Colonic mucosa (tissue), 4 donors: Measurements from ENCODE around the gene ATP1A2. TPM values are rescaled to one million over a fixed set of nuclear protein-coding genes. Genes with fewer than 3 reads are reported as not detected.
A peak's percentile ranks its signal among the peaks of the same experiment; 100 is the strongest.

Experiments
- DNase-seq: peaks from one replicate; pipeline ENCODE4 v3.0.0-alpha.2; 2020
- H3K27ac ChIP-seq: fragments of 200-600 bp; one replicate; pipeline ENCODE4 v1.8.0; 2021
- H3K27me3 ChIP-seq: fragments of 200-600 bp; one replicate; pipeline ENCODE4 v1.8.0; 2021
- H3K36me3 ChIP-seq: fragments of 200-600 bp; one replicate; pipeline ENCODE4 v1.8.0; 2021
- H3K4me1 ChIP-seq: fragments of 200-600 bp; one replicate; pipeline ENCODE4 v1.8.0; 2021; ENCODE audit warnings: mild to moderate bottlenecking
- H3K4me3 ChIP-seq: fragments of 200-600 bp; one replicate; pipeline ENCODE4 v1.8.0; 2021
- H3K9ac ChIP-seq, 2 donors: one replicate each; pipeline ENCODE4 v1.7.0; 2013; ENCODE audit warnings: control low read depth in 2 of 2, low read depth in 2 of 2, low read length in 2 of 2
- H3K9me3 ChIP-seq: fragments of 200-600 bp; one replicate; pipeline ENCODE4 v1.8.0; 2021
- intact Hi-C: fragments of 100-400 bp; cut with DNase I; formaldehyde crosslinking; loops from one replicate; pipeline ENCODE4 v1.14.1; 2022
- total RNA-seq, 2 donors: library from RNA; stranded (reverse); fragmentation: NEBNext Ultra II Directional in 1 of 2; extraction: Animal tissue kit (Norgen Biotek cat#: 25700) in 1 of 2; gene quantifications; one replicate each; pipeline ENCODE4 v1.2.1, GENCODE V29; 2021
- TF ChIP-seq, protein P1 (sequence below): fragments of 200-600 bp; IDR thresholded peaks from one replicate; pipeline ENCODE4 v1.8.0; 2022; ENCODE audit warnings: antibody characterized with exemption, mild to moderate bottlenecking
- donor health status: healthy.
- donor health status: DM: no; HTN: no; CAD: no.
- donor health status: DM: no; HTN: no; CAD: no.

Gene ATP1A2
- total RNA-seq, 2 donors from 2014 or later: 1.5 to 6.1 TPM

DNA sequence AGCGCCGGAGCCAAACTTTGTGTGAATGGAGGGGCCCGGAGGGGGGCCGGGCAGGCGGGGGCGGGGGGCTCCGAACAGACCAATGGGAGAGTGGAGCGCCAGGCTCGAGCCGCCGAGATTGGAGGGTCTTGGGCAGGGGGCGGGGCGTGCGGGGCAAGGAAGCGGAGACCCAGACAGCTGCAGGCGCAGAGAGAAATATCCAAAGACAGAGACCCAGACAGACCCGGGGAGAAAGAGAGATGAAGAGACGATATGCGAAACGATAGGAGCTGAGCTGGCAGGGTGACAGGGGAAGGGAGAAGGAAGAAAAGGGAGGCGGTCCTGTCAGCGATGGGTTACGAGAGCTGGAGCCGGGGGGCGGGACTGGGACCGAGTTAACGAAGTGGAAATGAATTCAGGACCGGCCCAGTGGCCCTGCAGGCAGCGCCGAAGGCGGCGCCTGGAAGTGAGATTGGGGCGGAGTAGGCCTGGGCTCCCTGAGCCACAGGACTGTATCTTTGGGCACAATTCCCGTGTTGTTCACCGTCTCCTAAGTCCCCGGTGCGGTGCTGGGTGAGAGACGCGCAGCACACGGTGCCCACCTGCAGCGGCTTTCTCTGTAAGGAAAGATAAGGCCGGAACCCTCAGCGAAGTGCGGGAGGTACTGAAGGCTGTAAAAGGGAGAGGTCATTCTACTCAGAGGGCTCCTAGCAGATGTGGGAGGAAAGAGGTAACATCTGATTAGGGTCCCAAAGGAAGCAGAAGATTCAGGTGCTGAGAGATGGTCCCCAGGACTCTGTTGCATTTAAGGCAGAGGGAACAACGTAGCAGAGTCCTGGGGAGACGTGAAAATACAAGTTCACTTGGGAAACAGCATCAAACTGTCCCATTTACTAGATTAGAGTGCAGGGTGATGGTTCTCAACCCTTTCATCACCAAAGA is 45.1 kb upstream of the ATP1A2 start:
- intact Hi-C loops: no loop called here
- peak overlapping the region; percentile 39 to 43 for H3K9ac ChIP-seq
- peak overlapping the region; percentile 44 for H3K4me3 ChIP-seq
- H3K27ac ChIP-seq: no peak overlapping the region
- DNase-seq: peak; percentile 69
- no peaks in the 10 kb centered on the region for H3K9me3 ChIP-seq
- no peaks in the 10 kb centered on the region for H3K4me1 ChIP-seq
- peaks cover 5% of the 10 kb centered on the region for H3K27me3 ChIP-seq
- no peaks in the 10 kb centered on the region for H3K36me3 ChIP-seq
- TF ChIP-seq, protein P1, sequence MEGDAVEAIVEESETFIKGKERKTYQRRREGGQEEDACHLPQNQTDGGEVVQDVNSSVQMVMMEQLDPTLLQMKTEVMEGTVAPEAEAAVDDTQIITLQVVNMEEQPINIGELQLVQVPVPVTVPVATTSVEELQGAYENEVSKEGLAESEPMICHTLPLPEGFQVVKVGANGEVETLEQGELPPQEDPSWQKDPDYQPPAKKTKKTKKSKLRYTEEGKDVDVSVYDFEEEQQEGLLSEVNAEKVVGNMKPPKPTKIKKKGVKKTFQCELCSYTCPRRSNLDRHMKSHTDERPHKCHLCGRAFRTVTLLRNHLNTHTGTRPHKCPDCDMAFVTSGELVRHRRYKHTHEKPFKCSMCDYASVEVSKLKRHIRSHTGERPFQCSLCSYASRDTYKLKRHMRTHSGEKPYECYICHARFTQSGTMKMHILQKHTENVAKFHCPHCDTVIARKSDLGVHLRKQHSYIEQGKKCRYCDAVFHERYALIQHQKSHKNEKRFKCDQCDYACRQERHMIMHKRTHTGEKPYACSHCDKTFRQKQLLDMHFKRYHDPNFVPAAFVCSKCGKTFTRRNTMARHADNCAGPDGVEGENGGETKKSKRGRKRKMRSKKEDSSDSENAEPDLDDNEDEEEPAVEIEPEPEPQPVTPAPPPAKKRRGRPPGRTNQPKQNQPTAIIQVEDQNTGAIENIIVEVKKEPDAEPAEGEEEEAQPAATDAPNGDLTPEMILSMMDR: no peak

DNA sequence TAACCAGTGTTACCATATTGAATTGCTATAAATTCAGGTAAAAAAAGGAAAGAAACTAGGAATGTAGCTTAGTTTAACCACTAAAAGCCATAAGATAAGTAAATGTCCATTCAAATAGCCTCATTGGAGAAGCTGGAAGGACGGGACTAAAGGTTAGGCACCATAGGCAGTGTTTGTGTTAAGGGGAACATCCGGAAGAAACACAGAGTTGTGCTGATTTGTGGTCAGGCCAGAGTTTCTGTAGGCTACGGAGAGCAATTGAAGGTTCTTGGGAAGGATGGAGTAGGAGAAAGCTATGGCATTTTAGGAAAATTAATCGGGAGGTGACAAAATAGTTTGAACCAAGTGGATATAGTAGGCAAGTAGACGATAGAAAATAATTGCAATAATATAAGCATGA is 44.3 kb upstream of the ATP1A2 start:
- no peak overlapping the region for H3K9ac ChIP-seq
- no peaks in the 10 kb centered on the region for H3K4me1 ChIP-seq

DNA sequence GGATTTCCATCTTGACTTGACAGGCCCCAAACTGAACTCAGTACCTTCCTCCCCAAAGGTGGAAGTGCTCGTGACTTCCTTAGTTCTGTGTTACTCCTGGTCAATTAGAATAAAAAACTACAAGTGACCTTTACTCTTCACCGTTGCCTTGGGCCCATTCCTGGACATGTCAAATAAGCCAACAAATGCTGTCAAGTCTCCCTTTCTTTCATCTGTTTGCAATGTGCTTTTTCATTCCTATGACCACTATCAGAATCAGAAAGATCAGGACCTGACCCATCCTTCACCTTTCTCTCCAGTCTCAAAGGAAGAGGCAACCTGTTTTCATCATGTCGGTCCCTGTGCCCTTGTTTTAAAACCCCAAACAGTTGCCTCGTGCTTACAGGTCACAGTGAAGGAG is 40.7 kb upstream of the ATP1A2 start:
- Histone ChIP-seq H3K4me3 (no peak overlapping the region), H3K9me3 (no peaks in the 10 kb centered on the region), H3K36me3 (no peaks in the 10 kb centered on the region), H3K27ac (no peak overlapping the region), H3K9ac (no peak overlapping the region), H3K4me1 (no peaks in the 10 kb centered on the region), H3K27me3 (peaks cover 1% of the 10 kb centered on the region)
- DNase-seq: no peak
- TF ChIP-seq, protein P1: no peak
- intact Hi-C loops: no loop called here

More for the DNA sequence above, 44.3 kb upstream of the ATP1A2 start:
- H3K9me3 ChIP-seq: no peaks in the 10 kb centered on the region
- no peak overlapping the region for H3K4me3 ChIP-seq
- H3K27ac ChIP-seq: no peak overlapping the region
- H3K36me3 ChIP-seq: no peaks in the 10 kb centered on the region
- no peak for DNase-seq
- H3K27me3 ChIP-seq: peaks cover 5% of the 10 kb centered on the region
- TF ChIP-seq, protein P1: no peak
- intact Hi-C loops: no loop called here

DNA sequence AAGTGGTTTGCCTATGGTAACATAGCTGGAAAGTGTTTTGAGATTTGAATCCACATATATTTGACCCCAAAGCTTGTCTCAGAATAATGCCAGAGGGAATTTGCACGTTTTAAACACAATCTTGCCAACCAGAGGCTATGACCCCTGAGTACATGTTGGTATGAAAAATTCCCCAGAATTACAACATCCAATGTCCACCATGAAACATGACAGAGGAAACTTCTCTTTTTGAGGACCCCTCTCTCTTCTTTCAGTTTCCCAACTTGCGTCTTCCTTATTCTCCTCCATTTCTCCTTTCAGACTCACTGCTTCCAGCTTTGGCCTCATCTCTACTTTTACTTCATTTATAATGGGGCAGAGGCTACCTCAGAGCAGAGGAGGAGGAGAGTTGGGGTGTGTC is 39.7 kb upstream of the ATP1A2 start:
- H3K36me3 ChIP-seq: no peaks in the 10 kb centered on the region

DNA sequence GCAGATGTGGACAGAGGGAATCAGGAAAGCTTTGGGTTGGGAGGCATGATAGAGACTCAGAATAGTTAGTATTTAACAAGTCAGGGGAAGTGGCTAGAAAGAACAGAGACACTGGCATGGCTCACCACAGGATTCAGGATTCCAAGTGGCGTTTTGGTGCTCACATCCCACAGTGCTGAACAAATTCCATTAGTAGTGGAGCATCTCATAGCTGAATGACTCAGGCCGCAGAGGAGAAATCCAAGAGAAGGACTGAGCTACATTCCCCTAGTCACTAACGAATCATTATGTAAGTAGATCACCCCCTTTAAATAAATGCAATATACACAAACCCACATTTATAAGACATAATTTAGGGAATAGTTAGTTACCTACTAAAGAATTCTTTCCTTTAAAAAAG is 39.3 kb upstream of the ATP1A2 start:
- H3K27me3 ChIP-seq: no peaks in the 10 kb centered on the region

More for the DNA sequence above, 39.7 kb upstream of the ATP1A2 start:
- no peaks in the 10 kb centered on the region for H3K27me3 ChIP-seq
- intact Hi-C loops: no loop called here
- TF ChIP-seq, protein P1: no peak
- no peaks in the 10 kb centered on the region for H3K9me3 ChIP-seq
- no peak overlapping the region for H3K27ac ChIP-seq
- no peak for DNase-seq
- no peaks in the 10 kb centered on the region for H3K4me1 ChIP-seq
- H3K9ac ChIP-seq: no peak overlapping the region
- H3K4me3 ChIP-seq: no peak overlapping the region

More for the DNA sequence above, 39.3 kb upstream of the ATP1A2 start:
- H3K4me3 ChIP-seq: no peak overlapping the region
- no peaks in the 10 kb centered on the region for H3K36me3 ChIP-seq
- no peaks in the 10 kb centered on the region for H3K9me3 ChIP-seq
- H3K4me1 ChIP-seq: no peaks in the 10 kb centered on the region
- no peak for DNase-seq
- H3K27ac ChIP-seq: no peak overlapping the region
- TF ChIP-seq, protein P1: no peak
- intact Hi-C loops: no loop called here
- no peak overlapping the region for H3K9ac ChIP-seq
